HG03460 (cell line): Measurements from ENCODE around the gene FARSB.

Experiments used
- ATAC-seq: cut with Tn5 transposase; IDR thresholded peaks from one replicate; pipeline ENCODE4 v1.9.1; 2021; ENCODE audit not compliant: unreplicated experiment

The FARSB gene

DNA sequence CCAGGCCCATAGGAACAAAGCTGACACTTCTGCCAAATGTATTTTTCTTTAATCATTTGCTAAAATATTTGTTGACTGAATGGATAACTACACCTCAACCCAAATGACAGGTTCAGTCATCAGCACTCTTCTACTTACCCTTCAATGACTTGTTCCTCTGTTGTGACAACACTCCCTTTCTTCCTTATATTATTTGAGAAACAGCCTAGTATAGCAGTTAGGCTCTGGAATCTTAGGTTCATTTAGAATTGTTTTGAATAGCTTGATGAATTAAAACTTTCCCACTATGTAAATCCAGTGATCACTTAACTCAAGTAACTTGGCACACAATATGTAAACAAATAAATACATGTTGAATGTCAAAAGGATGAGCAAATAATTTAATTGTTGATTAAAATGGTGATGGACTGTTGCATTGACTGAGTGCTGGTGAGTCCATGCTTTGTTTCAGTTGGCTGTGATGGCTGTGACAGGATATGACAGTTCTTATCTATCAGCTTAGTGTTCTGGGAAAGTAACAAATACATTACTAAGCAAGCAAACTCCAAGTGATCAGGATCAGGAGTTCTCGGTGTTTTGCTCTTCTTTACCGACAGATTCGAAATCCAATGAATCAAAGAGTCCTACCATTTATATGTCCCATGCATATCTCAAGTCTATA is 12.7 kb upstream of the FARSB start:
- no peak for ATAC-seq

DNA sequence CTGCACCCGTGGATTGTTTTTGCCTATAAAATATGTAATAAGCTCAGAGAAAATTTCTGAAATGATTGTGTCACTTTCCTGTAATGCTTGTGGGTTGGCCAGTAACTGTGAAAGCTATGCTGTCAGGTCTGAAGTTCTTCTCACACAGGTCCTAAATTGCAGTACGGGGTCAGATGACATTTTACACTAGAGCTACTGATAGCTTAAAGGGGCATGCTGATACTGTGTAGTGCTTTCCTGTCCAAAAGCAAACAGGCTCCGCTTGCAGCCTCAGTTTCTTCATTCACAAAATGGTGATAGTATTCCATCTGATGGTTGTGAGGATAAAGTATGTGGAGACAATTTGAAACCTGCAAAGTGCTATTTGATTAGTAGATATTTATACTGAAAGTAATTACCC is 7.6 kb upstream of the FARSB start:
- no peak for ATAC-seq

DNA sequence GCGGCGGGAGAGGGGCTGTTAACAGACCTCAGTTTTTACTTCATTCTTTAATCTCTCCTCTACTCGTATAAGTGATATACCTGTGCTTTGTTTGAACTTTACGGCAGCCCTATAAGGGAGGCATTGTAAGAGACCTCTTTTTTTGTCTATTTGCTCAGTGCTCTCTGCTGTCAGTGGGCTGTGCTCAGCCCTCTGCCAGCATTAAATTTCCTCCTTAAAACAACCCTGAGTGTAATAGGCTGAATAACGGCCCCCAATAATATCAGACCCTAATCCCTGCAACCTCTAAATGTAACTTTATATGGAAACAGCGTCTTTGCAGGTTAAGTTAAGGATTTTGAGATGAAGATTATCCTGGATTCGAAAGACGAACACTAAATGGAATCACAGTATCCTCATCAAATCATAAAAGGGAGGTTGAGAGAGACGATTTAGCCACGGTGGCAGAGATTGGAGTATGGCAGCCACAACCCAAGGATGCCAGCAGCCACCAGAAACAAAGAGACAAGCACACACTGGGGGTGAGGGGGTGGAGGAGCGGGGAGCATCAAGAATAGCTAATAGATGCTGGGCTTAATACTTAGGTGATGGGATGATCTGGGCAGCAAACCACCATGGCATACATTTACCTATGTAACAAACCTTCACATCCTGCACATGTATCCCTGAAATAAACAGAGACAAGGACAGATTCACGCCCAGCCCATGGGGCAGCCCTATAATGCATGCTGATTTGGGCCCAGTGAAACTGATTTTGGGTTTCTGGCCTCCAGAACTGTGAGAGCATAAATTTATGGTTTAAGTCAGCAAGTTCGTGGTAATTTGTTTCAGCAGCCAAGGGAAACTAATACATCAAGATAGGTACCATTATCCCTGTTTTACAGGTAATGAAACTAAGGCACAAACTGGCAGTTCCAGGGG is 894 bp upstream of the FARSB start:
- peak; percentile 26 for ATAC-seq

DNA sequence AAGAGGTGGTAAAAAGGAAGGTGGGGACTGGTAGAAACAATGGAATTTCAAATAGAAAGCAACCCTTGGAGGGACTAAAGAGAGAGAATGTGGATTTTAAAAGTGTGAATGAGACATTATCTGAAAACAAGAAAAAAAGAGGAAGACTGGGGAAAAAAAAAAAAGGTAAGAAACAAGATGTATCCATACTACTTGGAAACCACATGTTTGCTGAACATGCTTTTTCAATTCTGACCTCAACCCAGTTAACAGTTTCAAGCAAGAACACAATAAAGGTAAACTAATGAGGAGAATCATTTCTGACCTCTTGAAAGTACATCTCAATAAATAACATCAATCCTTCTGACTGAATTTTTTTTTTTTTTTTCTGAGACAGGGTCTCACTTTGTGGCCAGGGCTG is 2.6 kb downstream of the FARSB start:
- ATAC-seq = no peak

DNA sequence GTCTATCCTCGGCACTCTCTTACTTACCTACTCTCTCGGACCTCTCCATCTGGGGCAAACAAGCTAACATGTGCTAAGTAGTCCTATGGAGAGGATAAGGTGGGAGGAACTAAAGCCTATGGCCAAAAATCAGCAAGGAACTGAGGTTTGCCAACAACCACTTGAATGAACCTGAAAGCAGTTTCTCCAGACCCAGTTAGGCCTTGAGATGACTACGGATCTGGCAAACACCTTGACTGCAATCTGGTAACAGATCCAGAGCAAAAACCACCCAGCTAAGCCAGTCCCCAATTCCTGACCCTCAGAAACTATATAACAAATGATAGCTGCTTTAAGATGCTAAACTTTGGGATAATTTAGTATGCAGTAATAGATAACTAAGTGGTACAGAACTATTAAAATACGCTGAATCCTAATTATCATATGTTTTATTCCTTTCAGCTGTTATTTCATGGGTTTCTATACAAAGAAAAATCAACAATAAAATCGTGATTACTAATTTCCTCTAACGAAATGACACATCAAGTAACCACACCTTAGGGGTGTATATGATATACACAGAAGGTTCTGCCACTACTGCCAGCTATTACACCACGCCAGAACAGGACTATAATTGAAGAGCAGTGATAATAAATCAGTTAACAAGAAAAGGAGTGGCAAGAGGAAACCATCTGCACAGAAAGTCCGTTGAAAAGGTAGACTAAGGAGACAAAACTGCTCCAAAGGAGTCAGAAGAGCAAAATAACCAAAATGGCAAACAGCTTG is 3.2 kb downstream of the FARSB start:
- no peak for ATAC-seq

DNA sequence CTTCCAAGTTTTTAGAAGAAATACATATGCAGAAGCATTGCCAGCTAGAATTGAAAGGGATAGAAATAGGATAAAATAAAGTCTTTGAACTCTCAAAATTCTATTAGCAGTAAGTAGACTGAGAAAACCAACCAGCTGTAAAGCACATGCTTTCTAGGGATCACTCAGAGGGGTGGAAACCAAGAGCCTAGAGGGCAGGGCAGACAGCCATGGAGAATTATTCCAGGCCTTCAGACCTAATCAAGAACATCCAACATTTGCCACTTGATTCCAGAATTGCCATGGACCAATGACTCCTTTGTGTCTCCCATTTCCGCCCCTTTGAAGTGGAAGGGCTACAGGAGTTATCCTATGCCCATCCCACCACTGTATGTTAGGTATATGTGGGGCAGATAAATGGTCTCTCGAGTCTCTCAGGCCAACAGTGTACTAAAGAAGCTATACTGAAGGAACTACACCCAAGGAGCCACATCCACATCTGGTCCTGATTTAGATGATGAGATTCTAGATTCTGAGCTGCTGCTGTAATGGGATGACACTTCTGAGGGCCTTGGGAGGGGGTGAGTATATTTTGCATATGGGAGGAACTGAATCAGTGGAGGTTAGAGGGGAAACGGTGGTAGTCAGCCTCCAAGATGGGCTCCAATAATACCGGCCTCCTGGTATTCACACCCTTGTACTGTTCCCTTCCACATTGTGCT is 4.0 kb downstream of the FARSB start:
- no peak for ATAC-seq

DNA sequence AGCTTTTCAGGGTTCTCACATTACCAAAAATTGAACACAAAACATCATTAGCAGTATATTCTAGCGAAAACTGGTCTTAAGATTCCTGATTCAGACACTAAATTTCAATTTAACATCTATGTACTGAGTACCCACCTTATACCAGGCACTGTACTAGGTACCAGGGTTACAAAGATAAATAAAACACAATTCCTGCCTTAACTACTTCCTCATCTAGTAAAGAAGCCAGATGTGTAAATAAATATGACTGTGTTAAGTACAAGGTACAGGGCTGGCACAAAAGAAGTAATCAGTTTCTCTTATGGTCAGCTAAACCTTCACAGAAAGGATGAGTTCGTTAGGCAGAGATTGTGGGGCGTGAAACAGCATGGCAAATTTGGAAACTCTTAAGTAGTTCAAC is 6.1 kb downstream of the FARSB start:
- no peak for ATAC-seq

DNA sequence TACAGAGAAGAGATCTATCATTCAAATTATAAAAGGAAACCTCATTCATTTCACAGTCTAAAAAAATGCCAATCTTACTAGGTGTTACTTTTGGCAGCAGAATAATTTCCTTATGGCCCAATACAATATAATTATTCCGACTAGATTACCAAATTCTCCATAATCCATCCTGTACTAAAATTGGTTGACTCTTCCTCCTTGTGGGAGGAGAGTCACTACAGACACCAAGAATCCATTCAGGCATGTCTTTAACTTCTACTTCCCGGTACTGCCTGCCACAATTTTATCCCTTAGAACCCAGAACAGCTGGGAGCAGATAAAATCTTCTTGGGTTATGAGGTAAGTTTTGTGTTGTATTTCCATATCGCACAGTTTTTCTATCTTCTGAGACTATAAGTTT is 9.9 kb downstream of the FARSB start:
- no peak for ATAC-seq

DNA sequence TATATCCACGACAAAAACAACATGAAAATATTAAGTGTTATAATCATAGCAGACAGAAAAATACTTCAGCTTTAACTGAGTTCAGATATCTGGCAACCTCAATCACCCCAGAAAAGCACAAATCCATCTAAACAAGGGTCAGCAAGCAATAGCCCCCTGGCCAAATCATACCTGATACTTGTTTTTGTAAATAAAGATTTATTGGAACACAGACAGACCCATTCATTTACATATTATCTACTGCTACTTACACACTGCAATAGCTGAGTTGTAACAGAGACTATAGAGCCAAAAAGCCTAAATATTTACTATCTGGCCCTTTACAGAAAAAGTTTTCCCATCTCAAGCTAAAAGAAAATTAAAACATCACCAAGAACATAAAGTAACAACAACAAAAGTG is 12.8 kb downstream of the FARSB start:
- no peak for ATAC-seq

DNA sequence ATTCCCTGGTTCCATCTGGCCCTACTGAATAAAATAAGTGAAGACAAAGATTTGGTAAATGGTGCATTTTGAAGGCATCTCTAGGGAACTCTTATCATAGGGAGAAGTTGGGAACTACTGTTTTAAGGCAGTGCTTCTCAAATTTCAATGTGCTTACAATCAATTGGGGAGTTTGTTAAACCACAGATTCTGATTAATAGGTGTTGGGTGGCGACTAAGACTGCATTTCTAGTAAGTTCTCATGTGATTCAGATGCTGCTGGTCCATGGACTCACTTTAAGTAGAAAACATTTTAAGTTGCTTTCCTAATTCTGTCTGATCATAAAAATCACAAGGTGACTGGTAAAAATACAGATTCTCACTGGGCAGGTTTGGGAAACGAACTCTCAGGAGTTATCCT is 14.6 kb downstream of the FARSB start:
- ATAC-seq = no peak

DNA sequence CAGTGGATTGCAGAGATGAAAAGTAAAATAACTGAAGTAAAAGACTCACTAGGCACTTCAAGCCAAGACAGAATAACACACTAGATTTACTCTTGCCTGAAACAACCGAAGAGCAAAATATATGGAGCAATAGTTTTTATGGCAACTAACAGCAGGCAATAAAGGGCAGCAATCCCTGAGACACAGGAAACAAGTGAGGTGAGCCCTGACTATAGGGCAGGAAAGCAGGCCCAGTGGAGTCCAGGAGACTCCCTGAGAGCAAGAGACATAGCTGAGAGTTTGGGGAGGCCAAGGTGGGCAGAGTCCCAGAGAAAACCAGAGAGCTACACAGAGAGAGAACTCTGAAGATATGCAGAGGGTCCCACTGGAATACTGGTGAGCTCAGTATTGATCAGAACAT is 18.8 kb downstream of the FARSB start:
- no peak for ATAC-seq

DNA sequence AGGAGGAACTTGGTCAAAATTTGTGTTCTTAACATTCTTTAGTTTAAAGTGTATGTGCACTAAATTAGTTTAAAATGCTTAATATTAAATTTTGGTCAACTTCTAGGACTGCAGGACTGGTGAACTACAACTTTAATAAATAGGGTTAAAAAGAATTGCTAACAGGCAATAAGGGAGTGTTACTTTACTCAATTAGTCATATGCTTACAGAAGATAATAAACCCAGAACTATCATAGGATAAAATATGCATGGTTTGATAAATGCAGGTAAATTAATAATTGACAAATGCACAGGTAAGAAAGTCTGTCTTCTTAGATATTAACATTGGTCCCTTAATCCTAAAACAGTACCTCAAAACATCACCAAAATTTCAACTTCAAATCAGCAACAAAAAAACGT is 20.6 kb downstream of the FARSB start:
- ATAC-seq = no peak

DNA sequence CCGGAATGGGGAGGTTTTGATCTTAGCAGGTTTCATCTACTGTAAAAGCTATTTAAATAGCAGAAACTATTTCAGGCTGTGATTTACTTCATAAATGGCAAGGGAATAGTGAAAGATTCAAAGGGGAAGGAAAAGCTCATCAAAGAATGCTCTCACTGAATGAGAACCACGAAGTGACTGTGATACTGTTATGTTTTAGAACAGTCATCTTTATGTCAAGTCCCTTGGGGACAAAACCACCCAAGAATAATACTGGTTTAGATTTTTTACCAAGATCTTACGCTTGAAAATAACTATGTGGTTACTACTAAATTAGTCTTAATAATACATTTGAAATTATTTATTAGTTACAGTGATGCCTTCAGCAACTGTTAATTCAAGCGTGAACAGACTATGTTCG is 28.1 kb downstream of the FARSB start:
- ATAC-seq = no peak

DNA sequence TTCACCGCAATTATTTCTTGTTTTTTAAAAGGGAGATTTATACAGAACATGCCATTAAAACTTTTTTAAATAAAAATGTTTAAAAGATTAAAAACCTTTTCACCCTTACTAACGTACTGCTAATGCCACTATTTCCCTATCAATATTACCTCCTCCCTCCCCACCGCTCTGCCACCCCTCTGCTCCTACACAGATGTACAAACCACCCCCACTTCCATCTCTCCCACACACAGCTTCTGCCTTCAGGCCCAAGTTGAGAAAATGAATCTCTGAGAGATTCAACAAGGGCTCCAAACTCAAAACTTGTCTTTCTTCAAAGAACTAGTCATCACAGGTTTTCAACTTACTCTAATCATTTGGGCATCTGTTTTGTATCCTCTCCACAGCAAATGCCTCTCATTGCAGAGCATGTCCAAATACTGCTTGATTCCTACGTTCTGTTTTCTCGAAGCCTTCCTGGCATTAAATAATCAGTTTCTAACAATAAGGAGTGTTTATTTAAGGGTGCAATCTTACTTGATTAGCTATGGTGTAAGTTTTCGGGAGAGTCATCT is 32.1 kb downstream of the FARSB start:
- ATAC-seq = no peak

DNA sequence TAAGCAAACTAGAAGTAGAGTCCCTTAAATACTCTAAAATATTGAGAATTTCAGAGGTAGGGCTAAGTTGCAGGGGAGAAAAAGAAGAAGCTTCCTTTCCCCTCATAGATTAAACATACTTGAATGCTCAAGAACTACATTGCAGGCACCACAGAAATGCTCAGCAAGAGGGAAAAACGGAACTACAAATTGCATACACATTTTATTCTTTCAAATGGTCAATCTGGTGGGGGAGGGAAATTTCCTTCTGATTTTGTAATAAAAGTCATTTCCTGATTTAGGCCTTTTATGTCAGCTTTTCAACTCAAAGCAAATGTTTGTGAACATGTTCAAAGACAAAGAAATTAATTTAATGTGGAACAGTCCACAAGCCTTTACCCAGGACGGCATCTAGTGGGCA is 33.0 kb downstream of the FARSB start:
- no peak for ATAC-seq

DNA sequence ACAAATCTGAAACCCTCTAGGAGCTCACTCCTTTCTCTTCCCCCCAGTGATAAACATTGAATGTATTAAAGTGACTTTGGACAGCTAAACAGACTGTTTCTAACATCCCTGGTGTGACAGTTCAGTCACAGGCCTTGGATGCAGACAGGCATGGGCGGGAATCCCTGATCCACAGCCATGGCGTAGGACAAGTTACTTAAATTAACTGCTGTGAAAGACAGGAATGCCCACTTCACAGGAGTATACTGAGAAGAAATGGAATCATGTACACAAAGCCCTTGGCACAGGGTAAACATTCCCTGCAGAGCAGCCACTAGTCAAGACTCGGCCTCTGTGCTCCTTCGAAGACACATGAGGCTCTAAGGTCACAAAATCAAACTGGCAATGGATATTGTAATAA is 34.0 kb downstream of the FARSB start:
- ATAC-seq = no peak

DNA sequence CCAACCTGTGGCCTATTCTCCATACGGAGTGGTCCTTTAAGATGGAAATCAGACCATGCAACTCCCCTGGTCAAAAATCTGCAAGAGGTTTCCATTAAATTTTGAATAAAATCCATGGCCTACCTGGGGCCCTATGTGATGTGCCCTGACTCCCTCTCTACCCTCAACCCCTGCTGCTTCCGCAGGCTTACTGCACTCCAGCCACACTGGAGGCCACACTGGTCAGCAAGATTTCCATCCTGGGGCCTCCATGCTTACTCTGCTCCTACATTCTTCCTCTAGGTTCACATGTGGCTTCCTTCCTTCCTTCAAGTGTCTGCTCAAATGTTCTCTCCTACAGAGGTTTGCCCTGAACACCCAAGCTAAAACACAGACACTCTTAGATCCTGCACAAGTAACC is 40.6 kb downstream of the FARSB start:
- no peak for ATAC-seq

DNA sequence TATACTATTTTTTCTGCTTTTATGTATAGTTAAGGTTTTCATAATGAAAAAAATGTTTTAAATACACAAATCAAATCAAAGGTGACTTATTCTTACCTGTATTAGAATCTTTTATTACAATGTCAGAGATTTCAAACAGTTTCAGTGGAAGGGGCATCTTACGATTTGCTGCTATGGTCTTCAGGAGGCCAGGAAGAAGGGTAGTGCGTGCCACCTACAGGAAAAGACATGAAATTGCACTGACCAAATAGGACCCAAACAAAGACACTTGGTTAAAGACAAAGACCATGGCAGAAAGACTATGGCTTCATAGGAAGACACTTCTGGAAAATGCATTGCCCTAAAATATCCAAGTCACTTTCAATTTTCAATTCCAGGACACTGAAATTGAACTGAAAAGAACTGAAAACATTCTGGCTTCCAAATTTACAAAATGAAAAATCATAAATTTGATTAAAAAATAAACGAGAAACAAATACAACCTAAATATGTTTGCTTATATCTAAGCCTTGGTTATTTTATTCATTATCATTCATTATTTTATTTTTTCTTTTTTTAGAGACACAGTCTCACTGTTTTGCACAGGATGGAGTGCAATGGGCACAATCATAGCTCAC is 42.1 kb downstream of the FARSB start:
- peak; percentile 92 for ATAC-seq

DNA sequence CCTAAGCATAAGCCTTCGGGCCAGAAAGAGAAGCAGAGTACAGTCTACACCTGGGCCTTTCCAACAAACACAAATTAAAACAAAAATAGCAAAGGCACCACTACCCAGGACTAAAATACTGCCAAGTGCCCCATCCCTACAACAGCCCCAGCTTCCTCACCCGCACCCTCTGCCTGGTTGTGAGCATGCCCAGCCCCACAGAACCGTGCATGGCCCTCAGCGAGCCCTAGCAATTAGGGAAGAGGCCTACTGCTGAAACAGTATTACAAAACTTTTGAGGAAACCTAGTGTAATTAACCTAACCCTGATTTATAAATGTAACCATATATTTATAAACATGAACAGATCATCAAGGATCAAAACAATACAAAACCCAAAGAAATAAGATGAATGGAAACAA is 44.2 kb downstream of the FARSB start:
- no peak for ATAC-seq

DNA sequence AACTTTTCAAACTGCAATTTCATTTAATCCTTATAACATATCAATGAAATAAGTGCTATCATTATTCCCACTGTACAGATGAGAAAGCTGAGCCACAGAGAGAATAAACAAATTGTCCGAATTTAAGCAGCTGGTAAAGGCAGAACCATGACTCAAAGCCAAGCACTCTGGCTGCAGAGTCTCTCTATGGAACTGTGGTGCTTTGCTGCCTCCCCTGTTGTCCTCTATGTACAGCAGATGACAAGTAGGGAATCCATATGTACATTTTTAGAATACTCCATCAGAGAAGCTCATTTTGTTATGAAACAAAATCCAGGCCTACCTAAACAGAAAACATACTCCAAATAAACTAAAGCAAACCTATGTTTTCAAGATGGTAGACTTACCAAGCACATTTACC is 45.1 kb downstream of the FARSB start:
- no peak for ATAC-seq

DNA sequence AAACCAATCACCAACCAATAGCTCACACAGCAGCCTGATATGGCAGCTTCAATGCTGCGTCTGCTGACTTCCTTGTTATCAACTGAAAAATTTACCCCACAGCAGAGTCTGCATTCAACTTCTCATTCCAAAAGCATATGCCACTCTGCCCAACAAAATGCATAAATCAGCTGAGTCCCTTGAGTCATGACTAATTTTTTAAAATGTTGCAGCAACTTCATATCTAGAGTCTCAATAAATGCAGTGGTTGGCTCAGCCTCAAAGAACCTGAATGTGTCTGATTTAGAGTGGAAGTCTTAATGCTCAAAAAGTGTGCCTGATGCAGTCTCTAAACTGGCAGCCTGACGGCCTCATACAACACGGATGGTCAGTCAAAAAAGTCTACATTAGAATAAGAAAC is 46.5 kb downstream of the FARSB start:
- no peak for ATAC-seq
